GM12878 (cell line): ENCODE measurements around the gene ACSF2.

ENCODE experiments used
- ATF3 ChIP-seq: IDR thresholded peaks from 2 replicates; pipeline ENCODE4 v1.6.1; 2011; ENCODE audit warnings: low read depth, mild to moderate bottlenecking, low read length, moderate library complexity, borderline replicate concordance; ENCODE audit errors: extremely low read depth
- EP300 ChIP-seq, 2 experiments: fragments of 150-350 bp in 1 of 2; IDR thresholded peaks; 2 replicates each; pipeline ENCODE4 v1.6.1; 2011 to 2012; ENCODE audit warnings: low read depth in 2 of 2, low read length in 2 of 2, borderline replicate concordance in 1 of 2, improper control_type of control experiment in 1 of 2, inconsistent platforms in 1 of 2; ENCODE audit not compliant: control insufficient read depth in 1 of 2
- TARDBP ChIP-seq: IDR thresholded peaks from 2 replicates; pipeline ENCODE4 v1.6.1; 2016; ENCODE audit warnings: borderline replicate concordance
- ZNF274 ChIP-seq: IDR thresholded peaks from one replicate; pipeline ENCODE4 v1.8.0; 2011; ENCODE audit not compliant: insufficient read length, insufficient read depth
- TF ChIP-seq, protein P1 (sequence below), 3 experiments: IDR thresholded peaks in 2 of 3; conservative IDR thresholded peaks in 1 of 3; 2 replicates each; pipeline ENCODE4 v1.5.1; 2011; ENCODE audit warnings: low read depth in 3 of 3, low read length in 3 of 3, mild to moderate bottlenecking in 3 of 3, control low read depth in 2 of 3, moderate library complexity in 2 of 3, inconsistent platforms in 1 of 3, mixed read lengths in 1 of 3; ENCODE audit not compliant: control insufficient read depth in 2 of 3, insufficient read depth in 1 of 3; ENCODE audit errors: extremely low read depth in 1 of 3
- TF ChIP-seq, protein P2 (sequence below): IDR thresholded peaks from 2 replicates; pipeline ENCODE4 v1.6.1; 2012; ENCODE audit warnings: mild to moderate bottlenecking, low read depth, low read length

GRCh38 chr17:50495217-50495823 is 69.3 kb downstream of the ACSF2 start:
- TF ChIP-seq TARDBP = no peak
- TF ChIP-seq ZNF274 = no peak
- TF ChIP-seq, protein P1, sequence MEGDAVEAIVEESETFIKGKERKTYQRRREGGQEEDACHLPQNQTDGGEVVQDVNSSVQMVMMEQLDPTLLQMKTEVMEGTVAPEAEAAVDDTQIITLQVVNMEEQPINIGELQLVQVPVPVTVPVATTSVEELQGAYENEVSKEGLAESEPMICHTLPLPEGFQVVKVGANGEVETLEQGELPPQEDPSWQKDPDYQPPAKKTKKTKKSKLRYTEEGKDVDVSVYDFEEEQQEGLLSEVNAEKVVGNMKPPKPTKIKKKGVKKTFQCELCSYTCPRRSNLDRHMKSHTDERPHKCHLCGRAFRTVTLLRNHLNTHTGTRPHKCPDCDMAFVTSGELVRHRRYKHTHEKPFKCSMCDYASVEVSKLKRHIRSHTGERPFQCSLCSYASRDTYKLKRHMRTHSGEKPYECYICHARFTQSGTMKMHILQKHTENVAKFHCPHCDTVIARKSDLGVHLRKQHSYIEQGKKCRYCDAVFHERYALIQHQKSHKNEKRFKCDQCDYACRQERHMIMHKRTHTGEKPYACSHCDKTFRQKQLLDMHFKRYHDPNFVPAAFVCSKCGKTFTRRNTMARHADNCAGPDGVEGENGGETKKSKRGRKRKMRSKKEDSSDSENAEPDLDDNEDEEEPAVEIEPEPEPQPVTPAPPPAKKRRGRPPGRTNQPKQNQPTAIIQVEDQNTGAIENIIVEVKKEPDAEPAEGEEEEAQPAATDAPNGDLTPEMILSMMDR (IDR thresholded peaks at IDR 0.05 in 2 of 3, conservative IDR thresholded peaks at IDR 0.05 in 1 of 3; ENCODE audit: control insufficient read depth in 2 of 3, extremely low read depth in 1 of 3, insufficient read depth in 1 of 3, low read depth in 3 of 3, low read length in 3 of 3) = no peak
- TF ChIP-seq EP300 (IDR thresholded peaks at IDR 0.05; ENCODE audit: borderline replicate concordance in 1 of 2, control insufficient read depth in 1 of 2, low read depth in 2 of 2, low read length in 2 of 2) = no peak
- TF ChIP-seq ATF3 = no peak
- TF ChIP-seq, protein P2, sequence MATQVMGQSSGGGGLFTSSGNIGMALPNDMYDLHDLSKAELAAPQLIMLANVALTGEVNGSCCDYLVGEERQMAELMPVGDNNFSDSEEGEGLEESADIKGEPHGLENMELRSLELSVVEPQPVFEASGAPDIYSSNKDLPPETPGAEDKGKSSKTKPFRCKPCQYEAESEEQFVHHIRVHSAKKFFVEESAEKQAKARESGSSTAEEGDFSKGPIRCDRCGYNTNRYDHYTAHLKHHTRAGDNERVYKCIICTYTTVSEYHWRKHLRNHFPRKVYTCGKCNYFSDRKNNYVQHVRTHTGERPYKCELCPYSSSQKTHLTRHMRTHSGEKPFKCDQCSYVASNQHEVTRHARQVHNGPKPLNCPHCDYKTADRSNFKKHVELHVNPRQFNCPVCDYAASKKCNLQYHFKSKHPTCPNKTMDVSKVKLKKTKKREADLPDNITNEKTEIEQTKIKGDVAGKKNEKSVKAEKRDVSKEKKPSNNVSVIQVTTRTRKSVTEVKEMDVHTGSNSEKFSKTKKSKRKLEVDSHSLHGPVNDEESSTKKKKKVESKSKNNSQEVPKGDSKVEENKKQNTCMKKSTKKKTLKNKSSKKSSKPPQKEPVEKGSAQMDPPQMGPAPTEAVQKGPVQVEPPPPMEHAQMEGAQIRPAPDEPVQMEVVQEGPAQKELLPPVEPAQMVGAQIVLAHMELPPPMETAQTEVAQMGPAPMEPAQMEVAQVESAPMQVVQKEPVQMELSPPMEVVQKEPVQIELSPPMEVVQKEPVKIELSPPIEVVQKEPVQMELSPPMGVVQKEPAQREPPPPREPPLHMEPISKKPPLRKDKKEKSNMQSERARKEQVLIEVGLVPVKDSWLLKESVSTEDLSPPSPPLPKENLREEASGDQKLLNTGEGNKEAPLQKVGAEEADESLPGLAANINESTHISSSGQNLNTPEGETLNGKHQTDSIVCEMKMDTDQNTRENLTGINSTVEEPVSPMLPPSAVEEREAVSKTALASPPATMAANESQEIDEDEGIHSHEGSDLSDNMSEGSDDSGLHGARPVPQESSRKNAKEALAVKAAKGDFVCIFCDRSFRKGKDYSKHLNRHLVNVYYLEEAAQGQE = no peak
